ENCODE results near the gene CCNY.
"Not testable (repeated sequence)": the region's sequence is repeated elsewhere in the genome, so short reads cannot be mapped to it uniquely, and the experiment has no call there.

The CCNY gene

GRCh38 chr10:35353395-35353794 is 17.1 kb downstream of the CCNY start:
- H3K79me2 ChIP-seq (ENCODE audit: control insufficient read depth, low read length): peaks cover 91% of the 10 kb centered on the region
- H3F3A ChIP-seq (ENCODE audit: control insufficient read depth, insufficient read depth): no peaks in the 10 kb centered on the region
- TF ChIP-seq CTCF (IDR thresholded peaks at IDR 0.05; ENCODE audit: low read depth, low read length, poor library complexity, severe bottlenecking) (no peak), EZH2phosphoT487 (IDR thresholded peaks at IDR 0.05; ENCODE audit: borderline replicate concordance, low read length) (no peak)
- H3K4me2 ChIP-seq (ENCODE audit: low read length): no peak overlapping the region
- peaks cover 35% of the 10 kb centered on the region for H3K4me1 ChIP-seq (ENCODE audit: control insufficient read depth, low read length)
- H3K9me3 ChIP-seq (ENCODE audit: control insufficient read depth, insufficient read depth, low read length): no peaks in the 10 kb centered on the region
- no peaks in the 10 kb centered on the region for H3K27me3 ChIP-seq (ENCODE audit: control insufficient read depth, low read length)
- no peaks in the 10 kb centered on the region for H3K9me2 ChIP-seq (replicated peaks; ENCODE audit: control insufficient read depth, low read length)
- peaks cover 13% of the 10 kb centered on the region; the same call in 1 of the 2 replicates for H4K20me1 ChIP-seq (ENCODE audit: control insufficient read depth, insufficient read depth, low read depth, low read length)
- H3K36me3 ChIP-seq (ENCODE audit: control insufficient read depth, low read length): no peaks in the 10 kb centered on the region
- no peak overlapping the region for H3K4me3 ChIP-seq (ENCODE audit: low read length)
- no peak overlapping the region for H3K27ac ChIP-seq (ENCODE audit: low read depth, low read length)

- Histone ChIP-seq H3K79me2 (ENCODE audit: control insufficient read depth, low read length) (peaks cover 91% of the 10 kb centered on the region), H3K27ac (ENCODE audit: low read depth, low read length) (no peak overlapping the region)
Measured at GRCh38 chr10:35353805-35354204, 17.5 kb downstream of the CCNY start.

GRCh38 chr10:35354257-35354656 is 17.9 kb downstream of the CCNY start:
- H3K36me3 ChIP-seq (ENCODE audit: control insufficient read depth, low read length); H3K27ac ChIP-seq (ENCODE audit: low read depth, low read length); H3F3A ChIP-seq (ENCODE audit: control insufficient read depth, insufficient read depth); H3K9me2 ChIP-seq (replicated peaks; ENCODE audit: control insufficient read depth, low read length); H3K9me3 ChIP-seq (ENCODE audit: control insufficient read depth, insufficient read depth, low read length); H3K27me3 ChIP-seq (ENCODE audit: control insufficient read depth, low read length); H3K4me3 ChIP-seq (ENCODE audit: low read length); H3K4me2 ChIP-seq (ENCODE audit: low read length): not testable (repeated sequence)
- H4K20me1 ChIP-seq (ENCODE audit: control insufficient read depth, insufficient read depth, low read depth, low read length): peaks cover 13% of the 10 kb centered on the region; the same call in 1 of the 2 replicates
- peaks cover 91% of the 10 kb centered on the region for H3K79me2 ChIP-seq (ENCODE audit: control insufficient read depth, low read length)
- peaks cover 35% of the 10 kb centered on the region for H3K4me1 ChIP-seq (ENCODE audit: control insufficient read depth, low read length)

More at GRCh38 chr10:35353805-35354204, 17.5 kb downstream of the CCNY start:
- Histone ChIP-seq H3F3A (ENCODE audit: control insufficient read depth, insufficient read depth) (no peaks in the 10 kb centered on the region), H4K20me1 (ENCODE audit: control insufficient read depth, insufficient read depth, low read depth, low read length) (peaks cover 13% of the 10 kb centered on the region; the same call in 1 of the 2 replicates), H3K4me3 (ENCODE audit: low read length) (no peak overlapping the region), H3K36me3 (ENCODE audit: control insufficient read depth, low read length) (no peaks in the 10 kb centered on the region), H3K4me1 (ENCODE audit: control insufficient read depth, low read length) (peaks cover 35% of the 10 kb centered on the region), H3K9me2 (replicated peaks; ENCODE audit: control insufficient read depth, low read length) (no peaks in the 10 kb centered on the region), H3K4me2 (ENCODE audit: low read length) (no peak overlapping the region), H3K9me3 (ENCODE audit: control insufficient read depth, insufficient read depth, low read length) (no peaks in the 10 kb centered on the region), H3K27me3 (ENCODE audit: control insufficient read depth, low read length) (no peaks in the 10 kb centered on the region)
- TF ChIP-seq EZH2phosphoT487 (IDR thresholded peaks at IDR 0.05; ENCODE audit: borderline replicate concordance, low read length) (no peak), CTCF (IDR thresholded peaks at IDR 0.05; ENCODE audit: low read depth, low read length, poor library complexity, severe bottlenecking) (no peak)

- Histone ChIP-seq H3K36me3 (ENCODE audit: control insufficient read depth, low read length) (no peaks in the 10 kb centered on the region), H3K4me2 (ENCODE audit: low read length) (no peak overlapping the region), H3K79me2 (ENCODE audit: control insufficient read depth, low read length) (peaks cover 84% of the 10 kb centered on the region), H3K27me3 (ENCODE audit: control insufficient read depth, low read length) (no peaks in the 10 kb centered on the region), H4K20me1 (ENCODE audit: control insufficient read depth, insufficient read depth, low read depth, low read length) (peaks cover 9% of the 10 kb centered on the region; the same call in 1 of the 2 replicates), H3K4me1 (ENCODE audit: control insufficient read depth, low read length) (peaks cover 23% of the 10 kb centered on the region), H3K9me3 (ENCODE audit: control insufficient read depth, insufficient read depth, low read length) (no peaks in the 10 kb centered on the region), H3K9me2 (replicated peaks; ENCODE audit: control insufficient read depth, low read length) (no peaks in the 10 kb centered on the region), H3K27ac (ENCODE audit: low read depth, low read length) (no peak overlapping the region), H3F3A (ENCODE audit: control insufficient read depth, insufficient read depth) (no peaks in the 10 kb centered on the region), H3K4me3 (ENCODE audit: low read length) (no peak overlapping the region)
- TF ChIP-seq EZH2phosphoT487 (IDR thresholded peaks at IDR 0.05; ENCODE audit: borderline replicate concordance, low read length): no peak
- TF ChIP-seq CTCF (IDR thresholded peaks at IDR 0.05; ENCODE audit: low read depth, low read length, poor library complexity, severe bottlenecking): no peak
Measured at GRCh38 chr10:35355971-35356724, 19.8 kb downstream of the CCNY start.

Data from DOHH2 (cell line).